OCI-LY7 (cell line): Measurements from ENCODE around the gene PTH1R.

Experiments
- EZH2phosphoT487 ChIP-seq: fragments of 200-600 bp; sonication (generic); IDR thresholded peaks from 2 replicates; pipeline ENCODE4 v1.6.1; 2018; ENCODE audit warnings: low read depth, borderline replicate concordance, mild to moderate bottlenecking, mixed run types, antibody characterized with exemption, low read length, moderate library complexity, mixed read lengths
- TF ChIP-seq, protein P1 (sequence below): fragments of 200-600 bp; sonication (generic); conservative IDR thresholded peaks from 2 replicates; pipeline ENCODE4 v1.5.1; 2014; ENCODE audit warnings: mild to moderate bottlenecking, antibody characterized with exemption, low read length, moderate library complexity, mixed read lengths

DNA sequence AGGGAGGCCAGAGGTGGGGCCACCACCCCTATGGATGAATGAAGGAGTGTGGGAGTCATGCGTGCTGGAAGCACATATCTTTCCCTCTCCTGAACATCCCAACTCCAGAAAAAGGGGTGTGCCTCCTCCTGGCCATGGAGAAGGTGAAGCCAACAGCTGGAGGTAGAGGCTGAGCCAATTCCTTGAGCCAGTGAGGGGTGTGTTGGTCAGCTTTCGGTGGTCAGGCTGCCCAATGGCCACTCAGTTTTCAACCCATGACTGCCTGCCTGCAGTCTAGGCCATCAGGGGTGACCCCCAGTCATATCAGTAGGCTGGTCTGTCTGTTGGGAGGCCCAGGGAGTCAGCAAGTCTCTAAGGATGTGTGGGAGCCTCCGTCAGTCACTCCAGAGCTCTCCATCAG, 13.6 kb downstream of the PTH1R start:
- TF ChIP-seq, protein P1, sequence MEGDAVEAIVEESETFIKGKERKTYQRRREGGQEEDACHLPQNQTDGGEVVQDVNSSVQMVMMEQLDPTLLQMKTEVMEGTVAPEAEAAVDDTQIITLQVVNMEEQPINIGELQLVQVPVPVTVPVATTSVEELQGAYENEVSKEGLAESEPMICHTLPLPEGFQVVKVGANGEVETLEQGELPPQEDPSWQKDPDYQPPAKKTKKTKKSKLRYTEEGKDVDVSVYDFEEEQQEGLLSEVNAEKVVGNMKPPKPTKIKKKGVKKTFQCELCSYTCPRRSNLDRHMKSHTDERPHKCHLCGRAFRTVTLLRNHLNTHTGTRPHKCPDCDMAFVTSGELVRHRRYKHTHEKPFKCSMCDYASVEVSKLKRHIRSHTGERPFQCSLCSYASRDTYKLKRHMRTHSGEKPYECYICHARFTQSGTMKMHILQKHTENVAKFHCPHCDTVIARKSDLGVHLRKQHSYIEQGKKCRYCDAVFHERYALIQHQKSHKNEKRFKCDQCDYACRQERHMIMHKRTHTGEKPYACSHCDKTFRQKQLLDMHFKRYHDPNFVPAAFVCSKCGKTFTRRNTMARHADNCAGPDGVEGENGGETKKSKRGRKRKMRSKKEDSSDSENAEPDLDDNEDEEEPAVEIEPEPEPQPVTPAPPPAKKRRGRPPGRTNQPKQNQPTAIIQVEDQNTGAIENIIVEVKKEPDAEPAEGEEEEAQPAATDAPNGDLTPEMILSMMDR = no peak
- no peak for TF ChIP-seq EZH2phosphoT487
